SK-N-SH treated with all-trans-retinoic acid at 6 μM for 48 hours (cell line): ENCODE data around the gene POU3F3.
A peak's percentile ranks its signal among the peaks of the same experiment; 100 is the strongest.

Experiments
- ATAC-seq: fragments of 200-7000 bp; cut with Tn5 transposase; 3 replicates; pipeline ENCODE4 v1.9.1; 2020; ENCODE audit warnings: mild to moderate bottlenecking, moderate library complexity
- ARNTL ChIP-seq: fragments of 450-650 bp; formaldehyde crosslinking; IDR thresholded peaks from 2 replicates; pipeline ENCODE4 v1.5.0; 2020; ENCODE audit warnings: low read depth, mild to moderate bottlenecking, moderate library complexity, borderline replicate concordance
- BACH2 ChIP-seq: fragments of 250-450 bp; sonication (Bioruptor Pico); IDR thresholded peaks from 2 replicates; pipeline ENCODE4 v1.9.0; 2021; ENCODE audit warnings: mild to moderate bottlenecking, borderline replicate concordance
- CSDC2 ChIP-seq: fragments of 250-450 bp; sonication (Bioruptor Pico); IDR thresholded peaks from 2 replicates; pipeline ENCODE4 v1.5.0; 2020; ENCODE audit warnings: mild to moderate bottlenecking, moderate library complexity
- ESRRG ChIP-seq: fragments of 250-450 bp; sonication (Bioruptor Pico); IDR thresholded peaks from 2 replicates; pipeline ENCODE4 v1.6.1; 2021; ENCODE audit warnings: mild to moderate bottlenecking
- GLIS3 ChIP-seq: fragments of 250-450 bp; sonication (Bioruptor Pico); IDR thresholded peaks from 2 replicates; pipeline ENCODE4 v1.5.0; 2020; ENCODE audit warnings: mild to moderate bottlenecking, moderate library complexity
- ISL1 ChIP-seq: fragments of 250-450 bp; sonication (Bioruptor Pico); IDR thresholded peaks from 2 replicates; pipeline ENCODE4 v2.1.2; 2022; ENCODE audit warnings: mild to moderate bottlenecking, moderate library complexity
- OSR1 ChIP-seq: fragments of 250-450 bp; sonication (Bioruptor Pico); IDR thresholded peaks from 2 replicates; pipeline ENCODE4 v1.8.0; 2022; ENCODE audit warnings: moderate library complexity, mild to moderate bottlenecking, inconsistent platforms
- PPARA ChIP-seq: fragments of 250-450 bp; sonication (Bioruptor Pico); IDR thresholded peaks from 2 replicates; pipeline ENCODE4 v1.5.0; 2020; ENCODE audit warnings: mild to moderate bottlenecking, borderline replicate concordance
- RARB ChIP-seq: fragments of 250-450 bp; sonication (Bioruptor Pico); IDR thresholded peaks from 2 replicates; pipeline ENCODE4 v1.8.0; 2021; ENCODE audit warnings: mild to moderate bottlenecking, moderate library complexity
- SNAI2 ChIP-seq: fragments of 250-450 bp; sonication (Bioruptor Pico); IDR thresholded peaks from 2 replicates; pipeline ENCODE4 v1.5.0; 2020; ENCODE audit warnings: mild to moderate bottlenecking, moderate library complexity
- TCF4 ChIP-seq: fragments of 250-450 bp; sonication (Bioruptor Pico); IDR thresholded peaks from 2 replicates; pipeline ENCODE4 v1.8.0; 2021; ENCODE audit warnings: mild to moderate bottlenecking, moderate library complexity, borderline replicate concordance
- TOX ChIP-seq: fragments of 250-450 bp; sonication (Bioruptor Pico); IDR thresholded peaks from 2 replicates; pipeline ENCODE4 v1.8.0; 2021; ENCODE audit warnings: mild to moderate bottlenecking, moderate library complexity, borderline replicate concordance
- ZC3H10 ChIP-seq: fragments of 250-450 bp; sonication (Bioruptor Pico); IDR thresholded peaks from 2 replicates; pipeline ENCODE4 v1.5.1; 2021; ENCODE audit warnings: mild to moderate bottlenecking, moderate library complexity
- ZFP3 ChIP-seq: fragments of 250-450 bp; sonication (Bioruptor Pico); IDR thresholded peaks from 2 replicates; pipeline ENCODE4 v1.5.0; 2020; ENCODE audit warnings: mild to moderate bottlenecking, moderate library complexity
- ZNF8 ChIP-seq: fragments of 450-650 bp; formaldehyde crosslinking; IDR thresholded peaks from 2 replicates; pipeline ENCODE4 v1.5.0; 2020; ENCODE audit warnings: mild to moderate bottlenecking, moderate library complexity
- TF ChIP-seq, protein P1 (sequence below): fragments of 250-450 bp; sonication (Bioruptor Pico); IDR thresholded peaks from 2 replicates; pipeline ENCODE4 v1.5.0; 2020; ENCODE audit warnings: mild to moderate bottlenecking, moderate library complexity
- TF ChIP-seq, protein P2 (sequence below): fragments of 250-450 bp; sonication (Bioruptor Pico); IDR thresholded peaks from 2 replicates; pipeline ENCODE4 v1.5.1; 2021; ENCODE audit warnings: mild to moderate bottlenecking, moderate library complexity
- TF ChIP-seq, protein P3 (sequence below): fragments of 250-450 bp; sonication (Bioruptor Pico); IDR thresholded peaks from 2 replicates; pipeline ENCODE4 v1.5.1; 2020; ENCODE audit warnings: low read depth, mild to moderate bottlenecking, moderate library complexity

The POU3F3 gene

DNA sequence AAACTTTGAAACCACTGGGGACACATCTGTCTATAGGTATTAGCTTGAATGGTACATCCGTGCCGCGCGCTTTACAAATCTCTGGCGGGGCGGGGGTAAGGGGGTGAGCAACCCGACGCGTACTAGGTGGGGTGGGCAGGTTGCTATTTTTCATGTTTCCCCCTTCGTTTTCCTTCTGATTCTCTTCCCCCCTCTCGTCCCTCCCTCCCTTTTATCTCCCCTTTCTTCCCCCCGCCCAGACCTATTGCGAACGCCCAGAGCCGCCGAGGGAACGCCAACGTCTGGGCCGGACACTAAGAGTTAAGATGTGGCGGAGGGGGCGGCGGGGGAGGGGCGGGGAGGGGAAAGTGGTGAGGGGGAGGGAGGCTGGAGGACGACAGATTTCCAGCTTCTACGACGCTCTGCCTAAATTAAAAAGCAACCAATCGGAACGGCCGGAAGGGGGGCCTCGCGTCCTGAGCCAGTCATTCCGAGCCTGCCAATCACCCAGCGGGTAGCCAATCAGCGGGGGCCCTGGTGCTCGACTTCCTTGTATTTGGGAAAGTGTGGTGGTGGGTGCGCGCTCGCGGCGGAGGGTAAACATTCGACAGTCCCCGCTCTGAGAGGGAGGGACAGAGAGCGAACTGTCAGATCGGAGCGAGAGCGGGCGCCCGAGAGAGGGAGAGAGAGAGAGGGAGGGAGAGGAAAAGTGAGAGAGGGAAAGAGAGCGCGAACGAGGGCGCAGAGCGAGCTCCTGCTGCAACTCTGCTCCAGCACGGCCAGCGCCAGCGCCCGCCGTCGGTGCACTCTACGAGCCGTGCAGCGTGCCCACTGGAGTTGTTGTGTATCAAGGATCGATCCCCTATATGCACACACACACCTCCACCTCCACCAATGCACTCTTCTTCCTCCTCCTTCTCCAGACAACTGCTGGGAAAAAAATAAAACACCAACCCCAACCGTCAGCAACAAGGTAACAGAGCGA lies at the start of gene POU3F3:
TSS of gene POU3F3 (plus strand) at position 582 of the 964 bp plus-strand sequence. CDS start 1,396 bp downstream, outside the sequence.
- peak; percentile 73 for ATAC-seq
- TF ChIP-seq, protein P1, sequence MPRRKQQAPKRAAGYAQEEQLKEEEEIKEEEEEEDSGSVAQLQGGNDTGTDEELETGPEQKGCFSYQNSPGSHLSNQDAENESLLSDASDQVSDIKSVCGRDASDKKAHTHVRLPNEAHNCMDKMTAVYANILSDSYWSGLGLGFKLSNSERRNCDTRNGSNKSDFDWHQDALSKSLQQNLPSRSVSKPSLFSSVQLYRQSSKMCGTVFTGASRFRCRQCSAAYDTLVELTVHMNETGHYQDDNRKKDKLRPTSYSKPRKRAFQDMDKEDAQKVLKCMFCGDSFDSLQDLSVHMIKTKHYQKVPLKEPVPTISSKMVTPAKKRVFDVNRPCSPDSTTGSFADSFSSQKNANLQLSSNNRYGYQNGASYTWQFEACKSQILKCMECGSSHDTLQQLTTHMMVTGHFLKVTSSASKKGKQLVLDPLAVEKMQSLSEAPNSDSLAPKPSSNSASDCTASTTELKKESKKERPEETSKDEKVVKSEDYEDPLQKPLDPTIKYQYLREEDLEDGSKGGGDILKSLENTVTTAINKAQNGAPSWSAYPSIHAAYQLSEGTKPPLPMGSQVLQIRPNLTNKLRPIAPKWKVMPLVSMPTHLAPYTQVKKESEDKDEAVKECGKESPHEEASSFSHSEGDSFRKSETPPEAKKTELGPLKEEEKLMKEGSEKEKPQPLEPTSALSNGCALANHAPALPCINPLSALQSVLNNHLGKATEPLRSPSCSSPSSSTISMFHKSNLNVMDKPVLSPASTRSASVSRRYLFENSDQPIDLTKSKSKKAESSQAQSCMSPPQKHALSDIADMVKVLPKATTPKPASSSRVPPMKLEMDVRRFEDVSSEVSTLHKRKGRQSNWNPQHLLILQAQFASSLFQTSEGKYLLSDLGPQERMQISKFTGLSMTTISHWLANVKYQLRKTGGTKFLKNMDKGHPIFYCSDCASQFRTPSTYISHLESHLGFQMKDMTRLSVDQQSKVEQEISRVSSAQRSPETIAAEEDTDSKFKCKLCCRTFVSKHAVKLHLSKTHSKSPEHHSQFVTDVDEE: 0 out of 2 replicates have a peak, but pooled peaks have one; percentile 52
- no peak for TF ChIP-seq ZC3H10 (CRISPR knock-in tag)
- TF ChIP-seq, all 23 proteins: peak for 1

DNA sequence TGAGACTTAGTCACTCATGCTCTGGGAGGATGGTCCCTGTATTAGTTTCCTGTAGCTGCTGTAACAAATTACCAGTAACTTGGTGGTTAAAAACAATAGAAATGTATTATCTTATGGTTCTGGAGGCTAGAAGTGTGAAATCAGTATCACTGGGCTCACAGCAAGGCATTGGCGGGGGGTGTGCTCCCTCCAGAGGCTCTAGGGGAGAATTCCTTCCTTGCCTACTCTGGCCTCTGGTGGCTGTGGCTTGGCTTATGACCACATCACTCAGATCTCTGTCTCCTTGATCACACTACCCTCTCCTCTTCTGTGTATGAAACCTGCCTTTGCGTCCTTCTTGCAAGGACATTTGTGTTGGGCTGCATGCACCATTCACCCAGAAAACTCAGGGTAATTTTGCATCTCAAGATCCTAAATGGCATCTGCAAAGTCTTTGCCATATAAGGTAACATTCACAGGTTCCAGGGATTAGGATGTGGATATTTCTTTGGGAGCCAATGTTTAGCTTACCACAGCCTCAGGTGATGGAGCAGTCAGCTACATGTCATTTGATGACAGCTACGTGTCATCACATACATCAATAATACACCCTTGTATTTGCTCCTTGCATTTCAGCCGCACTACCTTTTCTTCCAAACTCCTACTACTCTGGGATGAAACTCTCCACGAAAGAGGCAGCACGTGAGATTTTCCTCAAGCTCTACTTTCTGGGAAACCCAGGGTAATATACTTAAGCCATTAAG lies 49.6 kb upstream of the POU3F3 start:
- no peak for ATAC-seq
- TF ChIP-seq BACH2 (CRISPR knock-in tag): no peak
- TF ChIP-seq, protein P2, sequence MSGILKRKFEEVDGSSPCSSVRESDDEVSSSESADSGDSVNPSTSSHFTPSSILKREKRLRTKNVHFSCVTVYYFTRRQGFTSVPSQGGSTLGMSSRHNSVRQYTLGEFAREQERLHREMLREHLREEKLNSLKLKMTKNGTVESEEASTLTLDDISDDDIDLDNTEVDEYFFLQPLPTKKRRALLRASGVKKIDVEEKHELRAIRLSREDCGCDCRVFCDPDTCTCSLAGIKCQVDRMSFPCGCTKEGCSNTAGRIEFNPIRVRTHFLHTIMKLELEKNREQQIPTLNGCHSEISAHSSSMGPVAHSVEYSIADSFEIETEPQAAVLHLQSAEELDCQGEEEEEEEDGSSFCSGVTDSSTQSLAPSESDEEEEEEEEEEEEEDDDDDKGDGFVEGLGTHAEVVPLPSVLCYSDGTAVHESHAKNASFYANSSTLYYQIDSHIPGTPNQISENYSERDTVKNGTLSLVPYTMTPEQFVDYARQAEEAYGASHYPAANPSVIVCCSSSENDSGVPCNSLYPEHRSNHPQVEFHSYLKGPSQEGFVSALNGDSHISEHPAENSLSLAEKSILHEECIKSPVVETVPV: no peak
- TF ChIP-seq ZC3H10 (CRISPR knock-in tag): no peak
- no peak for TF ChIP-seq TCF4 (CRISPR knock-in tag)
- no peak for TF ChIP-seq RARB (CRISPR knock-in tag)
- no peak for TF ChIP-seq ESRRG (CRISPR knock-in tag)
- TF ChIP-seq, all 23 proteins: peak for 0

DNA sequence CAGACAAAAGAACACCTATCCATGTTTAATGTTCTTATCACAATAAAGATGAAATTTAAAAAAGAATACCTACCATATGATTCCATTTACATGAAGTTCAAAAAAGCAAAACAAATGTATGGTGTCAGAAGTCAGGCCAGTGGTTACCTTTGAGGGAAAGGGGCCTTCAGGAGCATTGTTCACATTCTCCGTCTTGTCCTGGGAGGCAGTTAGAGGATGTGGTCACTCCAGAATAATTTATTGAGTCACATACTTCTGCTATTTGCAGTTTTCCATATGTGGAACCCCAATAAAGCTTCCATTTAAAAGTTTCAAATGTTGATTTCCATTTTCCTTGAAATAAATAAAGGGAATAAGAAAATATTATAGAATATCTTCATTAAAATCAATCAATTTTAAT lies 41.6 kb upstream of the POU3F3 start:
- TF ChIP-seq ARNTL (no peak), OSR1 (CRISPR knock-in tag) (no peak), RARB (CRISPR knock-in tag) (no peak), SNAI2 (CRISPR knock-in tag) (no peak), PPARA (CRISPR knock-in tag) (no peak), ZNF8 (CRISPR knock-in tag) (no peak), ZC3H10 (CRISPR knock-in tag) (no peak), TCF4 (CRISPR knock-in tag) (no peak), ZFP3 (no peak), BACH2 (CRISPR knock-in tag) (no peak), CSDC2 (no peak)
- TF ChIP-seq, protein P2: no peak
- TF ChIP-seq, protein P1: no peak
- no peak for ATAC-seq

DNA sequence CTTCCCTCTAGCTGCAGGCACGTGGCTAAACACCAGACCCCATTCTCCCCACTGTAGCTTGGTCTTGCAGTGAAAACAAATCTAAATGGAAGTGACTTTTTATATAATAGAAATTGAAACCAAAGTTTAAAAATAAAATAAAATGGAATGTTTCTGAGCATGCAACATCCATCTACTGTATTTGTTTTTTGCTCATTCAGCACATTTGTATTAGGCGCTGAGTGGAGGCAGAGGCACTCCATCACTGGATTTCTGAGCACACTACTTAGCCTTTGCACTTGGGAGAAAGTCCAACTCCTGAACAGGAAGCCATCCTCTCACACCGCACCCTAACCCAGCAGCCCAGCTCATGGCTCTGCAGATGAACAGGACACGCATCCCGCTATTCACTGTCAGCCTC lies 37.8 kb upstream of the POU3F3 start:
- ATAC-seq: no peak
- TF ChIP-seq, protein P3, sequence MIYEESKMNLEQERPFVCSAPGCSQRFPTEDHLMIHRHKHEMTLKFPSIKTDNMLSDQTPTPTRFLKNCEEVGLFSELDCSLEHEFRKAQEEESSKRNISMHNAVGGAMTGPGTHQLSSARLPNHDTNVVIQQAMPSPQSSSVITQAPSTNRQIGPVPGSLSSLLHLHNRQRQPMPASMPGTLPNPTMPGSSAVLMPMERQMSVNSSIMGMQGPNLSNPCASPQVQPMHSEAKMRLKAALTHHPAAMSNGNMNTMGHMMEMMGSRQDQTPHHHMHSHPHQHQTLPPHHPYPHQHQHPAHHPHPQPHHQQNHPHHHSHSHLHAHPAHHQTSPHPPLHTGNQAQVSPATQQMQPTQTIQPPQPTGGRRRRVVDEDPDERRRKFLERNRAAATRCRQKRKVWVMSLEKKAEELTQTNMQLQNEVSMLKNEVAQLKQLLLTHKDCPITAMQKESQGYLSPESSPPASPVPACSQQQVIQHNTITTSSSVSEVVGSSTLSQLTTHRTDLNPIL (CRISPR knock-in tag): no peak
- no peak for TF ChIP-seq RARB (CRISPR knock-in tag)
- TF ChIP-seq TCF4 (CRISPR knock-in tag): no peak
- TF ChIP-seq OSR1 (CRISPR knock-in tag): no peak
- TF ChIP-seq ISL1 (CRISPR knock-in tag): no peak
- TF ChIP-seq CSDC2: no peak
- no peak for TF ChIP-seq ESRRG (CRISPR knock-in tag)
- no peak for TF ChIP-seq TOX (CRISPR knock-in tag)
- no peak for TF ChIP-seq GLIS3
